Pancreas (tissue), 10 donors: ENCODE measurements around the gene AAK1. TPM values are rescaled to one million over a fixed set of nuclear protein-coding genes. Genes with fewer than 3 reads are reported as not detected.

ENCODE experiments used
- ATAC-seq, 4 donors: fragments of 200-7000 bp; cut with Tn5 transposase; one replicate each; pipeline versions ENCODE4 v1.8.0 to v1.9.1; 2020; ENCODE audit warnings: mild to moderate bottlenecking in 4 of 4, moderate library complexity in 4 of 4
- DNase-seq, 6 donors: peaks; one replicate each; pipeline ENCODE4 v3.0.0-alpha.2; 2020
- FAIRE-seq: peaks from 2 replicates; lab custom pipeline; 2012; peaks lifted over from hg19 to GRCh38; lab: Jason Lieb, UNC
- H3K27ac ChIP-seq, 4 donors: fragments of 200-600 bp; sonication (generic); 1 replicate in 3 of 4; 2 replicates in 1 of 4; pipeline versions ENCODE4 v1.5.0 to v1.8.0; 2020
- H3K27me3 ChIP-seq, 4 donors: fragments of 200-600 bp; one replicate each; pipeline ENCODE4 v1.8.0; 2021
- H3K36me3 ChIP-seq, 3 donors: fragments of 200-600 bp; sonication (generic) in 1 of 3; one replicate each; pipeline versions ENCODE4 v1.5.0 to v1.8.0; 2020 to 2021
- H3K4me1 ChIP-seq, 3 donors: fragments of 200-600 bp; one replicate each; pipeline ENCODE4 v1.8.0; 2021
- H3K4me3 ChIP-seq, 4 donors: fragments of 200-600 bp; sonication (generic) in 2 of 4; one replicate each; pipeline versions ENCODE4 v1.5.0 to v1.8.0; 2020 to 2021
- H3K9me3 ChIP-seq, 4 donors: fragments of 200-600 bp; one replicate each; pipeline ENCODE4 v1.8.0; 2021
- WGBS, 2 donors: extraction: QIAGEN DNeasy Blood & Tissue Kit; methylation state at CpG; one replicate each; pipeline ENCODE4 v1.1.7; 2013; 5-methylcytosine and 5-hydroxymethylcytosine counted together
- intact Hi-C, 3 donors: fragments of 100-400 bp; cut with DNase I; formaldehyde crosslinking; loops; one replicate each; pipeline versions ENCODE4 v1.11.1 to v1.14.2; 2022
- polyA plus RNA-seq, 2 donors: library from polyadenylated mRNA; stranded (reverse); fragments of 200-250 nt; gene quantifications; one replicate each; pipeline ENCODE4 v1.2.3, GENCODE V29; 2013
- total RNA-seq, 6 donors: library from RNA; stranded (reverse); fragmentation: NEBNext Ultra II Directional in 4 of 6; extraction: Animal tissue kit (Norgen Biotek cat#: 25700) in 4 of 6; gene quantifications; one replicate each; pipeline versions ENCODE4 v1.2.1 to v1.2.4, GENCODE V29; 2021 to 2023
- TF ChIP-seq, protein P1 (sequence below), 4 donors: fragments of 200-600 bp; sonication (generic) in 3 of 4; IDR thresholded peaks; one replicate each; pipeline versions ENCODE4 v1.5.0 to v1.8.0; 2021; ENCODE audit warnings: antibody characterized with exemption in 4 of 4
- donor health status: healthy with polysubstance abuse.
- donor health status: DM: no; HTN: no; CAD: no; lungs with moderate emphysema.
- donor health status: DM: no; HTN: no; CAD: no.
- donor health status: control.
- donor health status: control.
- donor health status: Bipolar disorder and iron deficiency.
- donor health status: DM: yes; HTN: yes; CAD: no.
- donor health status: DM: no; HTN: no; CAD: no.
- donor health status: DM: no; HTN: no; CAD: no.
- donor health status: DM: yes; HTN: yes; CAD: no.

The AAK1 gene
- total and polyA plus RNA-seq, 8 donors: 20.6 to 45.1 (median 32.5) TPM

DNA sequence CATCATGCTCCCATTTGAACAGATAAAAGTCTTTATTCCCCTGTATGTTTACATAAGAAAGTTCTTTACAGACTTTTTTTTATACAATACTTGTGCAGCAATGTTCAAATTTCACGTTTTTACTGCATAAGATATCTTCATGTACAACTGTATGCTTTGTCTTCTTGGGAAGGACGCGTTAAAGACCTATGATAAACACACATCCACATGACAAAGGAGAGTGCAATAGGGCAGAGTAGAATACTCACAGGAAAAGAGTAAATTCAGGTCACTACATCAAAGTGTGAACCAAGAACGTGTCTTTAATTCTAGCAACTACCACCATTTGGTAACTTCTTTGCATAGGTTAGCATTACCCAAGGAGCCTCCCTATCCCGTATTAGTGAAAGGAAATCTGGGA, 172.6 kb downstream of the AAK1 start:
- H3K36me3 ChIP-seq: no peaks in the 10 kb centered on the region
- ATAC-seq (no peak), DNase-seq (no peak), FAIRE-seq (no peak)
- no peaks in the 10 kb centered on the region for H3K9me3 ChIP-seq
- no peaks in the 10 kb centered on the region for H3K27me3 ChIP-seq
- intact Hi-C loops: no loop called here
- 66 to 71% methylated on average over 5 of the region's 5 CpGs for WGBS, 2 donors
- TF ChIP-seq, protein P1, sequence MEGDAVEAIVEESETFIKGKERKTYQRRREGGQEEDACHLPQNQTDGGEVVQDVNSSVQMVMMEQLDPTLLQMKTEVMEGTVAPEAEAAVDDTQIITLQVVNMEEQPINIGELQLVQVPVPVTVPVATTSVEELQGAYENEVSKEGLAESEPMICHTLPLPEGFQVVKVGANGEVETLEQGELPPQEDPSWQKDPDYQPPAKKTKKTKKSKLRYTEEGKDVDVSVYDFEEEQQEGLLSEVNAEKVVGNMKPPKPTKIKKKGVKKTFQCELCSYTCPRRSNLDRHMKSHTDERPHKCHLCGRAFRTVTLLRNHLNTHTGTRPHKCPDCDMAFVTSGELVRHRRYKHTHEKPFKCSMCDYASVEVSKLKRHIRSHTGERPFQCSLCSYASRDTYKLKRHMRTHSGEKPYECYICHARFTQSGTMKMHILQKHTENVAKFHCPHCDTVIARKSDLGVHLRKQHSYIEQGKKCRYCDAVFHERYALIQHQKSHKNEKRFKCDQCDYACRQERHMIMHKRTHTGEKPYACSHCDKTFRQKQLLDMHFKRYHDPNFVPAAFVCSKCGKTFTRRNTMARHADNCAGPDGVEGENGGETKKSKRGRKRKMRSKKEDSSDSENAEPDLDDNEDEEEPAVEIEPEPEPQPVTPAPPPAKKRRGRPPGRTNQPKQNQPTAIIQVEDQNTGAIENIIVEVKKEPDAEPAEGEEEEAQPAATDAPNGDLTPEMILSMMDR (IDR thresholded peaks at IDR 0.05): no peak
- H3K4me3 ChIP-seq: no peak overlapping the region
- no peak overlapping the region for H3K27ac ChIP-seq
- H3K4me1 ChIP-seq: peaks cover 0 to 12% (median 10%) of the 10 kb centered on the region in 3 donors

DNA sequence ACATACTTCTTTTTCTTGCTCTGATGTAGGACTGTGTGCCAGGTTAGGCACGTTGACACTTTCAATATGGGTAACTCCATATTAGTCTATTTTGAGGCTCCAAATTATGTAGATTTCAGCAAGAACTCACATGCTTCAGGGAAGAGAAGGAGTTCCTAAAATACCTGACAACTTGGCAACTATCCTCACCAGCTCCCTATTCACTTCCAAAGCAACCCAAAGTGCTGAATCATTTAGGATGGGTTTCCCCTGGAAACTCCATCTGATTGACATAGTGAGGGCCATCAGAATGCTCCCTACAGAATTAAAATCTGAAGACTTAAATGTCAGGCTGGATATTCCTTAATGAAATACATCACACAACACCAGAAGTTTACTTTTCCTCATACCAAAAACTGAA, 173.8 kb downstream of the AAK1 start:
- Histone ChIP-seq H3K4me3 (no peak overlapping the region), H3K9me3 (no peaks in the 10 kb centered on the region), H3K36me3 (peaks cover 0 to 5% (median 0%) of the 10 kb centered on the region in 3 donors), H3K27ac (no peak overlapping the region), H3K27me3 (no peaks in the 10 kb centered on the region), H3K4me1 (peaks cover 0 to 12% (median 10%) of the 10 kb centered on the region in 3 donors)
- TF ChIP-seq, protein P1 (IDR thresholded peaks at IDR 0.05): no peak
- ATAC-seq: no peak
- intact Hi-C loops: no loop called here
- 81 to 97% methylated on average over 1 of the region's 1 CpG for WGBS, 2 donors
- no peak for FAIRE-seq
- DNase-seq: no peak

DNA sequence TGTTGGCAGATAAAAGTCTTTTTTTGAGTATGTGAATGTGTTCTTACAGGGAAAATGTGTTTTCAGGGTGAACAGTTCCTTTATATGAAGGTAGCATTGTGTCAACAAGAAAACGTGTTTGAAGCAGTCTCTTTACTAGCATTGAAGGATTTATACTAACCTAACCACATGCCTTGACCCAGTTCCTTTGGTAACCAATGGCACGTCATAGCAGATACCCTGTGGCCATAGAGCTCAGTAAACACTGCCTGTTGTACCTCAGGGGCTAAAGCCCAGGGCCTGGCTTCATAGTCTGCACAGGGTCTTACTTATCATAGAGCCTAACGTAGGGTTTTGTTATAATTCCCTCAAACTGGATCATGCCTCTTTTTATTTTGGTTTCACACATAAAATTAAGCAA, 174.2 kb downstream of the AAK1 start:
- WGBS, 2 donors: 87 to 92% methylated on average over 3 of the region's 3 CpGs

DNA sequence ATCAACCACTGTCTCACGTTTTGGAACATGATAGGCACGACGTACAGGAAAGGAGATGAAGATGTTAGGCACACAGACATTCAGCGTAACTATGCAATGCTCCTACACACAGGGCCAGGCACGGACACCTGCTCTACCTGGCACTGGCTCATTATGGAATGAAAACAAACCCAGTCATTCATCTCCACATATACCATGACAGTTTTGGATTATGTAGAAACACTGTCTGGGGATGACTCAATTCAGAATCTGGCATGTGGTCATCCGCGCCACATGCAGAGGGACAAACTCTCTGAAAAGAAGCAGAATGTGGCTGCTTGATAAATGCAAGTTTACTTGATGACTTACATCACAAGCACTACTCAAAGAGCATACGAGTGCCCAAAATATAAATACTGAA, 176.8 kb downstream of the AAK1 start:
- Histone ChIP-seq H3K36me3 (peaks cover 0 to 5% (median 0%) of the 10 kb centered on the region in 3 donors), H3K9me3 (no peaks in the 10 kb centered on the region), H3K4me1 (peaks cover 0 to 5% (median 0%) of the 10 kb centered on the region in 3 donors), H3K27ac (no peak overlapping the region), H3K27me3 (no peaks in the 10 kb centered on the region), H3K4me3 (no peak overlapping the region)
- DNase-seq (no peak), FAIRE-seq (no peak), ATAC-seq (no peak)
- intact Hi-C loops: no loop called here
- WGBS, 2 donors: 91 to 95% methylated on average over 8 of the region's 8 CpGs
- TF ChIP-seq, protein P1 (IDR thresholded peaks at IDR 0.05): no peak

More for the DNA sequence above, 174.2 kb downstream of the AAK1 start:
- Histone ChIP-seq H3K27me3 (no peaks in the 10 kb centered on the region), H3K36me3 (peaks cover 0 to 5% (median 0%) of the 10 kb centered on the region in 3 donors), H3K4me3 (no peak overlapping the region), H3K27ac (no peak overlapping the region), H3K9me3 (no peaks in the 10 kb centered on the region), H3K4me1 (peaks cover 0 to 10% (median 9%) of the 10 kb centered on the region in 3 donors)
- intact Hi-C loops: no loop called here
- FAIRE-seq (no peak), DNase-seq (no peak), ATAC-seq (no peak)
- TF ChIP-seq, protein P1 (IDR thresholded peaks at IDR 0.05): no peak
